Liver (tissue), 9 donors: ENCODE results near the gene DNAJB13. TPM values are rescaled to one million over a fixed set of nuclear protein-coding genes. Genes with fewer than 3 reads are reported as not detected.

ENCODE experiments used
- DNase-seq: peaks from one replicate; pipeline ENCODE4 v3.0.0-alpha.2; 2017; ENCODE audit warnings: low spot score
- H3K27ac ChIP-seq, 2 donors: one replicate each; pipeline ENCODE4 v1.7.0; 2013; ENCODE audit warnings: inconsistent platforms in 2 of 2, low read length in 2 of 2, control low read depth in 1 of 2, low read depth in 1 of 2, mild to moderate bottlenecking in 1 of 2
- H3K27me3 ChIP-seq, 4 donors: one replicate each; pipeline versions ENCODE4 v1.6.1 to v1.7.0; 2013; ENCODE audit warnings: low read length in 3 of 4, inconsistent platforms in 1 of 4, mild to moderate bottlenecking in 1 of 4, moderate library complexity in 1 of 4; ENCODE audit not compliant: control insufficient read depth in 4 of 4, insufficient read depth in 4 of 4
- H3K36me3 ChIP-seq, 4 donors: one replicate each; pipeline versions ENCODE4 v1.6.1 to v1.7.0; 2013; ENCODE audit warnings: low read length in 3 of 4, mild to moderate bottlenecking in 3 of 4, low read depth in 1 of 4, moderate library complexity in 1 of 4; ENCODE audit not compliant: control insufficient read depth in 4 of 4, insufficient read depth in 3 of 4
- H3K4me1 ChIP-seq, 4 donors: one replicate each; pipeline versions ENCODE4 v1.6.1 to v1.7.0; 2013; ENCODE audit warnings: low read length in 3 of 4, mild to moderate bottlenecking in 3 of 4, moderate library complexity in 1 of 4; ENCODE audit not compliant: control insufficient read depth in 4 of 4, insufficient read depth in 4 of 4
- H3K4me3 ChIP-seq, 3 donors: one replicate each; pipeline versions ENCODE4 v1.6.1 to v1.7.0; 2013; ENCODE audit warnings: low read length in 3 of 3, control low read depth in 1 of 3, low read depth in 1 of 3, mild to moderate bottlenecking in 1 of 3
- H3K9ac ChIP-seq, 2 donors: one replicate each; pipeline ENCODE4 v1.7.0; 2013; ENCODE audit warnings: low read length in 2 of 2, mild to moderate bottlenecking in 2 of 2, moderate library complexity in 2 of 2, control low read depth in 1 of 2, low read depth in 1 of 2
- H3K9me3 ChIP-seq, 4 donors: one replicate each; pipeline versions ENCODE4 v1.6.1 to v1.7.0; 2013; ENCODE audit warnings: low read length in 3 of 4; ENCODE audit not compliant: control insufficient read depth in 4 of 4
- ATF3 ChIP-seq: IDR thresholded peaks from 2 replicates; pipeline ENCODE4 v1.6.1; 2016; ENCODE audit warnings: antibody characterized with exemption
- EGR1 ChIP-seq, 2 donors: IDR thresholded peaks; 2 replicates each; pipeline ENCODE4 v1.6.1; 2016 to 2018; ENCODE audit warnings: antibody characterized with exemption in 2 of 2, low read depth in 2 of 2
- GABPA ChIP-seq, 2 donors: IDR thresholded peaks in 1 of 2; conservative IDR thresholded peaks in 1 of 2; 2 replicates each; pipeline ENCODE4 v1.6.1; 2016; ENCODE audit warnings: antibody characterized with exemption in 2 of 2, mild to moderate bottlenecking in 1 of 2, moderate library complexity in 1 of 2
- HNF4A ChIP-seq, 2 donors: conservative IDR thresholded peaks; 2 replicates each; pipeline ENCODE4 v1.6.1; 2016; ENCODE audit warnings: antibody characterized with exemption in 2 of 2, mild to moderate bottlenecking in 2 of 2
- HNF4G ChIP-seq: IDR thresholded peaks from 2 replicates; pipeline ENCODE4 v1.6.1; 2016; ENCODE audit warnings: antibody characterized with exemption
- NR2F2 ChIP-seq: IDR thresholded peaks from 2 replicates; pipeline ENCODE4 v1.6.1; 2016; ENCODE audit warnings: antibody characterized with exemption
- REST ChIP-seq: IDR thresholded peaks from 2 replicates; pipeline ENCODE4 v1.6.1; 2016; ENCODE audit warnings: antibody characterized with exemption, mild to moderate bottlenecking
- RXRA ChIP-seq, 2 donors: IDR thresholded peaks; 2 replicates each; pipeline ENCODE4 v1.6.1; 2017 to 2018; ENCODE audit warnings: antibody characterized with exemption in 2 of 2, mild to moderate bottlenecking in 1 of 2
- TAF1 ChIP-seq: conservative IDR thresholded peaks from 2 replicates; pipeline ENCODE4 v1.6.1; 2016; ENCODE audit warnings: antibody characterized with exemption, mild to moderate bottlenecking
- YY1 ChIP-seq: IDR thresholded peaks from 2 replicates; pipeline ENCODE4 v1.6.1; 2016; ENCODE audit warnings: antibody characterized with exemption, mild to moderate bottlenecking
- WGBS: extraction: QIAGEN DNeasy Blood & Tissue Kit; methylation state at CpG from one replicate; pipeline ENCODE4 v1.1.7; 2013; 5-methylcytosine and 5-hydroxymethylcytosine counted together
- polyA plus RNA-seq, 2 donors: library from polyadenylated mRNA; stranded (reverse) in 1 of 2; unstranded in 1 of 2; fragments of 200-250 nt in 1 of 2; fragments of >200 nt in 1 of 2; fragmentation: Nextera tagmentation in 1 of 2; extraction: Ambion mirVana in 1 of 2; gene quantifications; one replicate each; pipeline versions ENCODE4 v1.2.1 to v1.2.3, GENCODE V29; 2013 to 2015
- total RNA-seq, 2 donors: library from RNA; depleted of rRNA; stranded (reverse); fragments of >200 nt; gene quantifications; one replicate each; pipeline ENCODE4 v1.2.3, GENCODE V29; 2014
- TF ChIP-seq, protein P1 (sequence below): IDR thresholded peaks from 2 replicates; pipeline ENCODE4 v1.6.1; 2016; ENCODE audit warnings: antibody characterized with exemption
- donor health status: healthy.
- donor health status: healthy.
- donor health status: healthy.
- donor health status: healthy.
- donor health status: healthy.

Gene DNAJB13
- total and polyA plus RNA-seq, 4 donors = 0.08 TPM; not detected in 3

DNA sequence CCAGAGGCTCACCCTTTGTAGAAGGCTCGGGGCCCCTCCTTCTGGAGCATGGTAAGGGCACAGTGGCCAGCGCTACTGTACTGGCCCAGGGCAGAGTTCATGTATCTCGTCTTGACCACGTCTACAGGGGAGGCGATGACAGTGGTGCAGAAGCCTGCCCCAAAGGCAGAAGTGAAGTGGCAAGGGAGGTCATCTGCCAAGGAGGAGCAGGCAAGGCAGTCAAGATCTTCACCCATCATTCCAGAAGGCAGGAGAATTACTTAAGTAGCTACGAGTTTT is 24.6 kb downstream of the DNAJB13 start:
- TF ChIP-seq, protein P1, sequence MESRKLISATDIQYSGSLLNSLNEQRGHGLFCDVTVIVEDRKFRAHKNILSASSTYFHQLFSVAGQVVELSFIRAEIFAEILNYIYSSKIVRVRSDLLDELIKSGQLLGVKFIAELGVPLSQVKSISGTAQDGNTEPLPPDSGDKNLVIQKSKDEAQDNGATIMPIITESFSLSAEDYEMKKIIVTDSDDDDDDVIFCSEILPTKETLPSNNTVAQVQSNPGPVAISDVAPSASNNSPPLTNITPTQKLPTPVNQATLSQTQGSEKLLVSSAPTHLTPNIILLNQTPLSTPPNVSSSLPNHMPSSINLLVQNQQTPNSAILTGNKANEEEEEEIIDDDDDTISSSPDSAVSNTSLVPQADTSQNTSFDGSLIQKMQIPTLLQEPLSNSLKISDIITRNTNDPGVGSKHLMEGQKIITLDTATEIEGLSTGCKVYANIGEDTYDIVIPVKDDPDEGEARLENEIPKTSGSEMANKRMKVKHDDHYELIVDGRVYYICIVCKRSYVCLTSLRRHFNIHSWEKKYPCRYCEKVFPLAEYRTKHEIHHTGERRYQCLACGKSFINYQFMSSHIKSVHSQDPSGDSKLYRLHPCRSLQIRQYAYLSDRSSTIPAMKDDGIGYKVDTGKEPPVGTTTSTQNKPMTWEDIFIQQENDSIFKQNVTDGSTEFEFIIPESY = no peak
- no peak for TF ChIP-seq REST
- Histone ChIP-seq H3K36me3 (peaks cover 0 to 4% (median 0%) of the 10 kb centered on the region in 4 donors), H3K27ac (no peak overlapping the region), H3K4me3 (no peak overlapping the region), H3K9ac (no peak overlapping the region), H3K4me1 (no peaks in the 10 kb centered on the region), H3K9me3 (no peaks in the 10 kb centered on the region), H3K27me3 (no peaks in the 10 kb centered on the region)
- DNase-seq = no peak
- WGBS = 96% methylated on average over 6 of the region's 6 CpGs

GRCh38 chr11:73976451-73977151 is 25.8 kb downstream of the DNAJB13 start:
- Histone ChIP-seq H3K4me3 (no peak overlapping the region), H3K9ac (no peak overlapping the region), H3K27me3 (no peaks in the 10 kb centered on the region), H3K27ac (no peak overlapping the region), H3K9me3 (no peaks in the 10 kb centered on the region), H3K4me1 (no peaks in the 10 kb centered on the region), H3K36me3 (peaks cover 0 to 4% (median 0%) of the 10 kb centered on the region in 4 donors)
- no peak for DNase-seq
- TF ChIP-seq NR2F2 (no peak), GABPA (IDR thresholded peaks at IDR 0.05 in 1 of 2, conservative IDR thresholded peaks at IDR 0.05 in 1 of 2) (no peak), YY1 (no peak), REST (no peak), TAF1 (no peak), ATF3 (no peak), HNF4G (no peak), RXRA (IDR thresholded peaks at IDR 0.05) (no peak), EGR1 (IDR thresholded peaks at IDR 0.05; ENCODE audit: low read depth in 2 of 2) (no peak), HNF4A (conservative IDR thresholded peaks at IDR 0.05) (no peak)
- TF ChIP-seq, protein P1 = no peak
- WGBS = 92% methylated on average over 14 of the region's 14 CpGs
